SK-N-SH (cell line): ENCODE data around the gene ZIM2.

Experiments
- EP300 ChIP-seq, 2 experiments: IDR thresholded peaks; 2 replicates each; pipeline versions ENCODE4 v1.4.0 to v1.6.1; 2012; ENCODE audit warnings: borderline replicate concordance in 1 of 2, low read depth in 1 of 2, low read length in 1 of 2
- EZH2phosphoT487 ChIP-seq: fragments of 200-600 bp; sonication (generic); IDR thresholded peaks from 2 replicates; pipeline ENCODE4 v1.6.1; 2017; ENCODE audit warnings: low read depth, mixed run types, mild to moderate bottlenecking, antibody characterized with exemption, moderate library complexity, borderline replicate concordance
- POLR2AphosphoS5 ChIP-seq: IDR thresholded peaks from 2 replicates; pipeline ENCODE4 v1.6.1; 2012; ENCODE audit warnings: low read depth, low read length
- RAD21 ChIP-seq: IDR thresholded peaks from 2 replicates; pipeline ENCODE4 v1.6.1; 2012; ENCODE audit warnings: mild to moderate bottlenecking, low read length
- SIN3A ChIP-seq: IDR thresholded peaks from 2 replicates; pipeline ENCODE4 v1.6.1; 2012; ENCODE audit warnings: low read depth, mild to moderate bottlenecking, low read length, moderate library complexity, borderline replicate concordance
- TAF1 ChIP-seq: IDR thresholded peaks from 2 replicates; pipeline ENCODE4 v1.6.1; 2012; ENCODE audit warnings: low read depth, mild to moderate bottlenecking, low read length, moderate library complexity, borderline replicate concordance
- TEAD4 ChIP-seq: IDR thresholded peaks from 2 replicates; pipeline ENCODE4 v1.4.0; 2012; ENCODE audit warnings: mild to moderate bottlenecking, borderline replicate concordance; ENCODE audit not compliant: insufficient read depth
- YY1 ChIP-seq: IDR thresholded peaks from 2 replicates; pipeline ENCODE4 v1.4.0; 2012; ENCODE audit warnings: low read depth, mild to moderate bottlenecking
- TF ChIP-seq, protein P1 (sequence below): fragments of 200-600 bp; sonication (generic); IDR thresholded peaks from 2 replicates; pipeline ENCODE4 v1.6.1; 2017; ENCODE audit warnings: antibody characterized with exemption, mild to moderate bottlenecking, moderate library complexity
- TF ChIP-seq, protein P2 (sequence below): fragments of 150-350 bp; IDR thresholded peaks from 2 replicates; pipeline ENCODE4 v1.6.1; 2017; ENCODE audit warnings: antibody characterized with exemption, low read length, low read depth, borderline replicate concordance

DNA sequence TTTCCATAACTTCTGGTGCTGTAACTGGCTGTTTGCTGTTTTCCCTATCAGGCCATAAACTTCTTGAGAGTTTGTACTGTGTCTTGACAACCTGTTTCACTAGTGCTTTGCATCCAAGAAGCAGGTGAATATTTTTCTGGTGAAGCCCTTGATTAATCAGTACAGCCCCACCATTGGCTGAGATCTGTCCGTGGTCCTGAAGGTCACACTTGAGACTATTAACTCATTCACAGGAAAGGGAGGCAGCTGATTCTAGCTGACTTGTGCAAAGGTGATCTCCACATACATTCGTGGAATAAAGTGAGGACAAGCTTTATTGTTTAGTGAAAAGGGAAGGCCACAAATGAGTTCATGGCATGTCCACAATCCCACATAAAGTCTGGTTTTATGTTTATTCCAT, 107.5 kb downstream of the ZIM2 start:
- TF ChIP-seq, protein P1, sequence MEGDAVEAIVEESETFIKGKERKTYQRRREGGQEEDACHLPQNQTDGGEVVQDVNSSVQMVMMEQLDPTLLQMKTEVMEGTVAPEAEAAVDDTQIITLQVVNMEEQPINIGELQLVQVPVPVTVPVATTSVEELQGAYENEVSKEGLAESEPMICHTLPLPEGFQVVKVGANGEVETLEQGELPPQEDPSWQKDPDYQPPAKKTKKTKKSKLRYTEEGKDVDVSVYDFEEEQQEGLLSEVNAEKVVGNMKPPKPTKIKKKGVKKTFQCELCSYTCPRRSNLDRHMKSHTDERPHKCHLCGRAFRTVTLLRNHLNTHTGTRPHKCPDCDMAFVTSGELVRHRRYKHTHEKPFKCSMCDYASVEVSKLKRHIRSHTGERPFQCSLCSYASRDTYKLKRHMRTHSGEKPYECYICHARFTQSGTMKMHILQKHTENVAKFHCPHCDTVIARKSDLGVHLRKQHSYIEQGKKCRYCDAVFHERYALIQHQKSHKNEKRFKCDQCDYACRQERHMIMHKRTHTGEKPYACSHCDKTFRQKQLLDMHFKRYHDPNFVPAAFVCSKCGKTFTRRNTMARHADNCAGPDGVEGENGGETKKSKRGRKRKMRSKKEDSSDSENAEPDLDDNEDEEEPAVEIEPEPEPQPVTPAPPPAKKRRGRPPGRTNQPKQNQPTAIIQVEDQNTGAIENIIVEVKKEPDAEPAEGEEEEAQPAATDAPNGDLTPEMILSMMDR: no peak
- TF ChIP-seq YY1: no peak
- TF ChIP-seq, protein P2, sequence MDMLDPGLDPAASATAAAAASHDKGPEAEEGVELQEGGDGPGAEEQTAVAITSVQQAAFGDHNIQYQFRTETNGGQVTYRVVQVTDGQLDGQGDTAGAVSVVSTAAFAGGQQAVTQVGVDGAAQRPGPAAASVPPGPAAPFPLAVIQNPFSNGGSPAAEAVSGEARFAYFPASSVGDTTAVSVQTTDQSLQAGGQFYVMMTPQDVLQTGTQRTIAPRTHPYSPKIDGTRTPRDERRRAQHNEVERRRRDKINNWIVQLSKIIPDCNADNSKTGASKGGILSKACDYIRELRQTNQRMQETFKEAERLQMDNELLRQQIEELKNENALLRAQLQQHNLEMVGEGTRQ: no peak
- no peak for TF ChIP-seq EZH2phosphoT487
- no peak for TF ChIP-seq SIN3A
- no peak for TF ChIP-seq POLR2AphosphoS5
- no peak for TF ChIP-seq RAD21
- TF ChIP-seq TAF1: no peak
- no peak for TF ChIP-seq TEAD4
- no peak for TF ChIP-seq EP300 (IDR thresholded peaks at IDR 0.05; ENCODE audit: borderline replicate concordance in 1 of 2, low read depth in 1 of 2, low read length in 1 of 2)
